Measurements from ENCODE around the gene SPATA45. TPM values are rescaled to one million over a fixed set of nuclear protein-coding genes. Genes with fewer than 3 reads are reported as not detected.
"Not testable (repeated sequence)": the region's sequence is repeated elsewhere in the genome, so short reads cannot be mapped to it uniquely, and the experiment has no call there.

The SPATA45 gene
- total RNA-seq, 2 experiments from 2014 or later = not detected

DNA sequence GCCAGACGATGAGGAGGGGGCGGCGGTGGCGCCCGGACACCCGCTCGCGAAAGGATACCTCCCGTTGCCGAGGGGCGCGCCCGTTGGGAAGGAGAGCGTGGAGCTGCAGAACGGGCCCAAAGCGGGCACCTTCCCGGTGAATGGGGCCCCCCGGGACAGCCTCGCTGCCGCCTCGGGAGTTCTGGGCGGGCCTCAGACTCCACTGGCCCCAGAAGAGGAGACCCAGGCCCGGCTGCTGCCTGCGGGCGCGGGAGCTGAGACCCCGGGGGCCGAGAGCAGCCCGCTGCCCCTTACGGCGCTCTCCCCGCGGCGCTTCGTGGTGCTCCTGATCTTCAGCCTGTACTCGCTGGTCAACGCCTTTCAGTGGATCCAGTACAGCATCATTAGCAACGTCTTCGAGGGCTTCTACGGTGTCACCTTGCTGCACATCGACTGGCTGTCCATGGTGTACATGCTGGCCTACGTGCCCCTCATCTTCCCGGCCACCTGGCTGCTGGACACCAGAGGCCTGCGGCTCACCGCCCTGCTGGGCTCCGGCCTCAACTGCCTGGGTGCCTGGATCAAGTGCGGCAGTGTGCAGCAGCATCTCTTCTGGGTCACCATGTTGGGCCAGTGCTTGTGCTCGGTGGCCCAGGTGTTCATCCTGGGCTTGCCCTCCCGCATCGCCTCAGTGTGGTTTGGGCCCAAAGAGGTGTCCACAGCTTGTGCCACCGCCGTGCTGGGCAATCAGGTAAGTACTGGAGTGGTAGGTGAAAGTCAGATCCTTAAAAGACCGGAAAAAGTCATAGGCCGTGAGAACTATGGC is 11.2 kb upstream of the SPATA45 start:
- peak; percentile 33 for DNase-seq
- ChIA-PET POLR2A (interaction anchor here (0.7 to 1.9 kb wide), 15 partner anchors 9 to 1026 kb away, joined by 3 to 14 read pairs (median 5); partner anchors contain the start of genes NSL1 and TATDN3), CTCF (interaction anchor here (0.6 to 2.1 kb wide), 6 partner anchors 17 to 403 kb away, joined by 3 to 10 read pairs (median 6); partner anchors contain the start of genes NSL1 and TATDN3)
- Mint-ChIP-seq H3K27ac (peak overlapping the region; percentile 92), H3K4me3 (no peak overlapping the region), H3K4me1 (peaks cover 36% of the 10 kb centered on the region), H3K9me3 (no peaks in the 10 kb centered on the region), H3K36me3 (ENCODE audit: low read depth) (peaks cover 20% of the 10 kb centered on the region), H3K27me3 (no peaks in the 10 kb centered on the region)

DNA sequence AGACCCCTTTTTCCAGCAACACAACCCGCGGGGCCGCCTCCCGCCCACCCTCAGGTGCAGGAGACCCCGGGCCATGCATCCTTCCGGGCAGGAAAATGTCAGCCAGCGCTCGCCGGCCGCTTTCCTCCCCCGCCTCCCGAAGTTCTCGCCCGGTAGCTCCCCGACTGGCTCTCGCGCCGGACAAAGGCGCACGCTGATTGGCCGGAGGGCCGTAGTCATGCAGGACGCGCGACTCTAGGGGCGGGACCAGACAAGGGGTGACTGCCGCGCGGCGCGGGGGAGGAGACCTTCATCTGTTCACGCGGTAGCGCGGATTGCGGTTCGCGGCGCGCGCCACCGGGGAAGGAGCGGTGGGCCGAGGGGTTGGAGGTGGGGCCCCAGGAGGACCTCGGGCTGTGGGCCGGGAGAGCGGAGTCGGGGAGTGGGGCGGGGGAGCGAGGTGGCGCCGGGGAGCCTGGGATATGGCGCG is 10.6 kb upstream of the SPATA45 start, which contains the start of gene FLVCR1:
Gene FLVCR1, plus strand, starts transcription at position 284 of the 469 bp plus-strand sequence. Its CDS starts 178 bp downstream, at position 462.
- Mint-ChIP-seq H3K27me3 (no peaks in the 10 kb centered on the region), H3K9me3 (no peaks in the 10 kb centered on the region), H3K4me3 (no peak within 1 kb of the TSS), H3K4me1 (peaks cover 32% of the 10 kb centered on the region), H3K36me3 (ENCODE audit: low read depth) (peaks cover 19% of the 10 kb centered on the region), H3K27ac (peak within 1 kb of the TSS; percentile 92)
- POLR2A ChIA-PET = interaction anchor here (0.6 to 1.9 kb wide), 16 partner anchors 10 to 1025 kb away, joined by 3 to 14 read pairs (median 4); partner anchors contain the start of genes NSL1 and TATDN3
- CTCF ChIA-PET = interaction anchor here (0.6 to 2.1 kb wide), 10 partner anchors 16 to 402 kb away, joined by 3 to 10 read pairs (median 4); partner anchors contain the start of genes NSL1 and TATDN3
- peak; percentile 97 for DNase-seq

- Mint-ChIP-seq H3K27ac (no peak overlapping the region), H3K36me3 (ENCODE audit: low read depth) (peaks cover 16% of the 10 kb centered on the region), H3K4me1 (peaks cover 28% of the 10 kb centered on the region), H3K27me3 (no peaks in the 10 kb centered on the region), H3K9me3 (no peaks in the 10 kb centered on the region), H3K4me3 (no peak overlapping the region)
- ChIA-PET CTCF (interaction anchor here (1.1 to 2.1 kb wide), 3 partner anchors 134 to 192 kb away, joined by 3 to 10 read pairs (median 7); no protein-coding TSS in a partner anchor), POLR2A (no interaction called here)
- DNase-seq = no peak
Measured at GRCh38 chr1:212856755-212857154, 9.3 kb upstream of the SPATA45 start.

DNA sequence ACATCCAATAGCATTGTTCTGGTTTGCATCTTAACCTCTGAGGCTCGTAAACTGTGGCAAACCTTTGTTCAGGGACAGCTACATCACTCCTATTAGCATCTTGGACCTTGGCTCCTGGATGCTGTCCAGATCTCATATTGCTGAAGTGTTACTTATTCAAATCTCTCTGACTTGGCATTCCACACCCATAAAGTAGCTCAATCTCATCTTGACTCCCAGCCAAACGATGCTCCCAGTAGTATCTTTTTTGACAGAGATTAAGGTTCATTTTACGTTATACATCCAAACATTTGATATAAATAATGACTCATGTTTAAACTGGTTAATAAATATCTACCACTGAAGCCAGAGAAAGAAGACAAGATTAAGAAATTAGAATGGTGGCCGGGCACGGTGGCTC is 6.2 kb upstream of the SPATA45 start:
- H3K4me3 Mint-ChIP-seq = no peak overlapping the region
- H3K4me1 Mint-ChIP-seq = peaks cover 22% of the 10 kb centered on the region
- H3K27ac Mint-ChIP-seq = no peak overlapping the region
- ChIA-PET POLR2A (no interaction called here), CTCF (no interaction called here)
- H3K36me3 Mint-ChIP-seq (ENCODE audit: low read depth) = peaks cover 11% of the 10 kb centered on the region
- H3K9me3 Mint-ChIP-seq = no peaks in the 10 kb centered on the region
- no peak for DNase-seq
- no peaks in the 10 kb centered on the region for H3K27me3 Mint-ChIP-seq

- Mint-ChIP-seq H3K27ac (no peak overlapping the region), H3K36me3 (ENCODE audit: low read depth) (peaks cover 7% of the 10 kb centered on the region), H3K27me3 (no peaks in the 10 kb centered on the region), H3K9me3 (no peaks in the 10 kb centered on the region), H3K4me1 (peaks cover 14% of the 10 kb centered on the region), H3K4me3 (no peak overlapping the region)
- no peak for DNase-seq
- ChIA-PET CTCF (no interaction called here), POLR2A (no interaction called here)
Measured at GRCh38 chr1:212852105-212852688, 4.7 kb upstream of the SPATA45 start.

- CTCF ChIA-PET; H3K4me1 Mint-ChIP-seq; H3K9me3 Mint-ChIP-seq; H3K36me3 Mint-ChIP-seq (ENCODE audit: low read depth); DNase-seq; H3K4me3 Mint-ChIP-seq; POLR2A ChIA-PET; H3K27ac Mint-ChIP-seq; H3K27me3 Mint-ChIP-seq: not testable (repeated sequence)
Measured at GRCh38 chr1:212844521-212844920, 2.9 kb downstream of the SPATA45 start.

GRCh38 chr1:212838145-212838544 is 9.3 kb downstream of the SPATA45 start:
- no peaks in the 10 kb centered on the region for H3K27me3 Mint-ChIP-seq
- H3K36me3 Mint-ChIP-seq (ENCODE audit: low read depth) = no peaks in the 10 kb centered on the region
- no peak overlapping the region for H3K4me3 Mint-ChIP-seq
- H3K27ac Mint-ChIP-seq = no peak overlapping the region
- no peaks in the 10 kb centered on the region for H3K9me3 Mint-ChIP-seq
- CTCF ChIA-PET = no interaction called here
- POLR2A ChIA-PET = no interaction called here
- peaks cover 9% of the 10 kb centered on the region for H3K4me1 Mint-ChIP-seq
- no peak for DNase-seq

- H3K27me3 Mint-ChIP-seq; H3K9me3 Mint-ChIP-seq; H3K36me3 Mint-ChIP-seq (ENCODE audit: low read depth); CTCF ChIA-PET; DNase-seq; H3K27ac Mint-ChIP-seq; H3K4me3 Mint-ChIP-seq: not testable (repeated sequence)
- peaks cover 12% of the 10 kb centered on the region for H3K4me1 Mint-ChIP-seq
- POLR2A ChIA-PET = interaction anchor here (0.6 to 1.0 kb wide), 2 partner anchors 42 to 79 kb away, joined by 3 to 4 read pairs; partner anchors contain the start of gene NSL1
Measured at GRCh38 chr1:212833211-212834207, 13.9 kb downstream of the SPATA45 start.

DNA sequence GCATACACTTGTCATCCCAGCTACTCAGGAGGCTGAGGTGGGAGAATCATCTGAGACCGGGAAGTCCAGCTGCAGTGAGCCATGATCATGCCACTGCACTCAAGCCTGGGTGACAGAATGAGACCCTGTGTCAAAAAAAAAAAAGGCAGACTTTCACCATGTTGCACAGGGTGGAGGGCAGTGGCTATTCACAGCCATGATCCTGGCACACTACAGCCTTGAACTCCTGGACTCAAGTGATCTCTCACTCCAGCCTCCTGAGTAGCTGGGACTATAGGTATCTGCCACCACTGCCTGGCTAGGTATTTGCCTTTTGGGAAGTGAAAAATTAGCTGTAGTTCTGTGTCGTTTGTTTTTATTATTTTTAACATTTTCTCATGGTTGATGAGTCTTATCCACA is 19.1 kb downstream of the SPATA45 start:
- DNase-seq = no peak
- Mint-ChIP-seq H3K9me3 (peaks cover 20% of the 10 kb centered on the region), H3K27me3 (peaks cover 3% of the 10 kb centered on the region), H3K27ac (no peak overlapping the region), H3K4me1 (peaks cover 3% of the 10 kb centered on the region), H3K4me3 (no peak overlapping the region), H3K36me3 (ENCODE audit: low read depth) (peaks cover 15% of the 10 kb centered on the region)
- CTCF ChIA-PET = no interaction called here
- POLR2A ChIA-PET = interaction anchor here (1.4 kb wide), 1 partner anchor 37 kb away, joined by 5 read pairs; the partner anchor contains the start of genes NSL1 and TATDN3

GRCh38 chr1:212827831-212828278 is 19.6 kb downstream of the SPATA45 start:
- peaks cover 15% of the 10 kb centered on the region for H3K36me3 Mint-ChIP-seq (ENCODE audit: low read depth)
- POLR2A ChIA-PET = interaction anchor here (1.4 kb wide), 1 partner anchor 36 kb away, joined by 5 read pairs; the partner anchor contains the start of genes NSL1 and TATDN3
- peaks cover 3% of the 10 kb centered on the region for H3K4me1 Mint-ChIP-seq
- H3K4me3 Mint-ChIP-seq = no peak overlapping the region
- peaks cover 20% of the 10 kb centered on the region for H3K9me3 Mint-ChIP-seq
- no peak overlapping the region for H3K27ac Mint-ChIP-seq
- H3K27me3 Mint-ChIP-seq = peaks cover 3% of the 10 kb centered on the region
- CTCF ChIA-PET = no interaction called here
- no peak for DNase-seq

GRCh38 chr1:212827171-212827776 is 20.2 kb downstream of the SPATA45 start:
- CTCF ChIA-PET = no interaction called here
- Mint-ChIP-seq H3K4me1 (peaks cover 3% of the 10 kb centered on the region), H3K4me3 (no peak overlapping the region), H3K27ac (no peak overlapping the region), H3K9me3 (peaks cover 20% of the 10 kb centered on the region), H3K36me3 (ENCODE audit: low read depth) (peaks cover 15% of the 10 kb centered on the region), H3K27me3 (peaks cover 3% of the 10 kb centered on the region)
- DNase-seq = no peak
- POLR2A ChIA-PET = no interaction called here

Measured in activated CD4-positive, alpha-beta memory T cell treated with anti-CD3 and anti-CD28 coated beads, Interleukin-2, amount 10 ng/mL, durations not matched to agents 7 days and 5 days (primary cell).